Measurements from ENCODE around the gene MX1.

DNA sequence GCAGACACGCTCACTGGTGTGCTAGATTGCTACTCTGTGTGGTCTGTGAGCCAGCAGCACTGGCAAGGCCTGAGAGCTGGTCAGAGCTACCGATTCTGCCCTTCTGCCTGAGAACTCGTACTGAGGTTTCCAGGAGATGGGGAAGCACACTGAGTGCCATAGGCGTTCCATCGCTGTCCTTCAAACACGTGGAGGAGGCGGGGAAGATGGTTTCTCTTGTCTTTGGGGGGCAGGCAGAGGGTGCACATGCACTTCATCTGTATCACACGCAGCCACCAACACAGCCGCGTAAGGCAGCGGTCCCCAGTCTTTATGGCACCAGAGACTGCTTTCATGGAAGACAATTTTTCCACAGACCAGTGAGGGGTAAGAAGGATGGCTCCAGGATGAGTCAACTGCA is 23.8 kb upstream of the MX1 start:
- no peak for TF ChIP-seq POLR2A (IDR thresholded peaks at IDR 0.05; ENCODE audit: low read length)
- no peak for TF ChIP-seq GATA1 (IDR thresholded peaks at IDR 0.05; ENCODE audit: low read depth, low read length)

Data from erythroblast (primary cell).